Fibroblast of mammary gland (primary cell): ENCODE results near the gene MED27.

Experiments
- DNase-seq: peaks from one replicate; pipeline ENCODE4 v3.0.0-alpha.2; 2010; ENCODE audit warnings: low read depth
- H3K4me3 ChIP-seq: 2 replicates; pipeline ENCODE4 v1.5.1; 2011; ENCODE audit warnings: low read depth, mild to moderate bottlenecking, low read length, moderate library complexity; ENCODE audit not compliant: control insufficient read depth
- CTCF ChIP-seq: conservative IDR thresholded peaks from 2 replicates; pipeline ENCODE4 v1.5.1; 2011; ENCODE audit warnings: low read depth, low read length, inconsistent platforms; ENCODE audit not compliant: control insufficient read depth, insufficient read depth

Gene MED27

GRCh38 chr9:132039284-132039683, 40.4 kb downstream of the MED27 start:
- H3K4me3 ChIP-seq: no peak overlapping the region

GRCh38 chr9:132037458-132037857, 42.2 kb downstream of the MED27 start:
- no peak overlapping the region for H3K4me3 ChIP-seq
- DNase-seq: no peak
- TF ChIP-seq CTCF: no peak

More at GRCh38 chr9:132039284-132039683, 40.4 kb downstream of the MED27 start:
- no peak for DNase-seq
- TF ChIP-seq CTCF: no peak

GRCh38 chr9:132036521-132036920, 43.1 kb downstream of the MED27 start:
- H3K4me3 ChIP-seq: no peak overlapping the region
- no peak for TF ChIP-seq CTCF
- DNase-seq: no peak

- no peak for DNase-seq
- TF ChIP-seq CTCF: no peak
- no peak overlapping the region for H3K4me3 ChIP-seq
Observed at GRCh38 chr9:132035679-132036078, 44.0 kb downstream of the MED27 start.

GRCh38 chr9:132032238-132032950, 47.3 kb downstream of the MED27 start:
- TF ChIP-seq CTCF: no peak
- no peak for DNase-seq
- no peak overlapping the region for H3K4me3 ChIP-seq

- no peak overlapping the region for H3K4me3 ChIP-seq
- TF ChIP-seq CTCF: no peak
- no peak for DNase-seq
Observed at GRCh38 chr9:132031467-132032237, 48.0 kb downstream of the MED27 start.
